Stromal cell of bone marrow (primary cell): ENCODE measurements around the gene PRDM7.
"Not testable (repeated sequence)": the region's sequence is repeated elsewhere in the genome, so short reads cannot be mapped to it uniquely, and the experiment has no call there.

Experiments
- DNase-seq: peaks from one replicate; pipeline ENCODE4 v3.0.0-alpha.2; 2012; ENCODE audit warnings: low read depth

The PRDM7 gene

GRCh38 chr16:90072442-90073105, 4.6 kb downstream of the PRDM7 start:
- no peak for DNase-seq

- DNase-seq = no peak
Observed at GRCh38 chr16:90070440-90070839, 6.7 kb downstream of the PRDM7 start.

GRCh38 chr16:90061437-90061836, 15.7 kb downstream of the PRDM7 start:
- no peak for DNase-seq

GRCh38 chr16:90057738-90058173, 19.4 kb downstream of the PRDM7 start:
- DNase-seq = no peak

GRCh38 chr16:90056521-90056920, 20.6 kb downstream of the PRDM7 start:
- not testable (repeated sequence) for DNase-seq

- no peak for DNase-seq
Observed at GRCh38 chr16:90055371-90055770, 21.8 kb downstream of the PRDM7 start.

- DNase-seq = no peak
Observed at GRCh38 chr16:90054554-90054953, 22.6 kb downstream of the PRDM7 start.

GRCh38 chr16:90053902-90054500, 23.1 kb downstream of the PRDM7 start:
- no peak for DNase-seq

- no peak for DNase-seq
Observed at GRCh38 chr16:90050969-90051368, 26.2 kb downstream of the PRDM7 start.

- no peak for DNase-seq
Observed at GRCh38 chr16:90048737-90049330, 28.3 kb downstream of the PRDM7 start.

- no peak for DNase-seq
Observed at GRCh38 chr16:90048347-90048722, 28.8 kb downstream of the PRDM7 start.

- DNase-seq = no peak
Observed at GRCh38 chr16:90047714-90048346, 29.3 kb downstream of the PRDM7 start.

- DNase-seq = no peak
Observed at GRCh38 chr16:90046971-90047713, 30.0 kb downstream of the PRDM7 start.

GRCh38 chr16:90046122-90046970, 30.8 kb downstream of the PRDM7 start:
- no peak for DNase-seq

- no peak for DNase-seq
Observed at GRCh38 chr16:90044111-90044551, 33.0 kb downstream of the PRDM7 start.

GRCh38 chr16:90043526-90043925, 33.6 kb downstream of the PRDM7 start:
- DNase-seq = no peak

- DNase-seq = no peak
Observed at GRCh38 chr16:90042946-90043514, 34.1 kb downstream of the PRDM7 start.

GRCh38 chr16:90041896-90042473, 35.1 kb downstream of the PRDM7 start:
- DNase-seq = no peak

- DNase-seq = no peak
Observed at GRCh38 chr16:90040152-90041023, 36.7 kb downstream of the PRDM7 start.

- DNase-seq = no peak
Observed at GRCh38 chr16:90037276-90037675, 39.9 kb downstream of the PRDM7 start.
